IMR-90 (cell line): Measurements from ENCODE around the gene IQSEC1. TPM values are rescaled to one million over a fixed set of nuclear protein-coding genes. Genes with fewer than 3 reads are reported as not detected.

Experiments used
- ATAC-seq: fragments of 200-7000 bp; cut with Tn5 transposase; 2 replicates; pipeline ENCODE4 v1.9.1; 2020; ENCODE audit warnings: low read depth, mild to moderate bottlenecking, moderate library complexity
- Bru-seq: library from RNA; stranded (reverse); fragments of 400-500 nt; gene quantifications from one replicate; lab custom pipeline; 2021; lab: Mats Ljungman, UMichigan
- BruChase-seq, 2 experiments: library from RNA; stranded (reverse); fragments of 400-500 nt; gene quantifications; one replicate each; lab custom pipeline; 2021; lab: Mats Ljungman, UMichigan
- BruUV-seq: library from RNA; stranded (reverse); fragments of 400-500 nt; replicated peaks from 2 replicates; lab custom pipeline; 2021; lab: Mats Ljungman, UMichigan
- CTCF ChIA-PET: fragments of 300-600 bp; formaldehyde crosslinking; extraction: SDS; loops from one replicate; lab custom pipeline; 2021; ENCODE audit warnings: antibody characterized with exemption; lab: Yijun Ruan, JAX
- POLR2A ChIA-PET: fragments of 300-600 bp; sonication (Branson Sonifier 250); formaldehyde crosslinking; loops from one replicate; lab custom pipeline; 2022; ENCODE audit warnings: antibody characterized with exemption; ENCODE audit not compliant: unreplicated experiment; lab: Charles Lee
- DNase-seq: peaks from one replicate; pipeline ENCODE4 v3.0.0; 2013
- H2AFZ ChIP-seq: replicated peaks from 2 replicates; pipeline ENCODE3; 2013; ENCODE audit warnings: low read length, mild to moderate bottlenecking; ENCODE audit not compliant: poor library complexity
- H2AK5ac ChIP-seq: 2 replicates; pipeline ENCODE4 v1.6.1; 2013; ENCODE audit warnings: low read depth, low read length, inconsistent platforms
- H2AK9ac ChIP-seq: replicated peaks from 2 replicates; pipeline ENCODE3; 2013; ENCODE audit warnings: mild to moderate bottlenecking, low read depth, low read length, moderate library complexity; ENCODE audit not compliant: poor library complexity
- H2BK120ac ChIP-seq: 2 replicates; pipeline ENCODE4 v1.6.1; 2013; ENCODE audit warnings: low read depth, low read length, inconsistent platforms
- H2BK15ac ChIP-seq: 3 replicates; pipeline ENCODE4 v1.6.1; 2013; ENCODE audit warnings: low read depth, low read length, inconsistent platforms
- H2BK20ac ChIP-seq: 2 replicates; pipeline ENCODE4 v1.6.1; 2013; ENCODE audit warnings: low read depth, mild to moderate bottlenecking, inconsistent platforms, low read length, moderate library complexity
- H2BK5ac ChIP-seq: 2 replicates; pipeline ENCODE4 v1.6.1; 2013; ENCODE audit warnings: mild to moderate bottlenecking, low read depth, low read length, inconsistent platforms; ENCODE audit not compliant: poor library complexity, severe bottlenecking
- H3K14ac ChIP-seq: replicated peaks from 2 replicates; pipeline ENCODE4 v1.6.1; 2013; ENCODE audit warnings: low read depth, low read length, inconsistent platforms
- H3K18ac ChIP-seq: 2 replicates; pipeline ENCODE4 v1.6.1; 2013; ENCODE audit warnings: low read depth, low read length, control low read depth
- H3K23ac ChIP-seq: 2 replicates; pipeline ENCODE4 v1.6.1; 2013; ENCODE audit warnings: low read depth, low read length, inconsistent platforms
- H3K27ac ChIP-seq: 2 replicates; pipeline ENCODE4 v1.5.1; 2013; ENCODE audit warnings: mild to moderate bottlenecking, control low read depth, low read length; ENCODE audit not compliant: insufficient read depth
- H3K27me3 ChIP-seq: 2 replicates; pipeline ENCODE4 v1.6.1; 2013; ENCODE audit warnings: low read length; ENCODE audit not compliant: control insufficient read depth, insufficient read depth
- H3K36me3 ChIP-seq: 2 replicates; pipeline ENCODE4 v1.6.1; 2013; ENCODE audit warnings: low read length, mixed read lengths; ENCODE audit not compliant: control insufficient read depth, insufficient read depth
- H3K4ac ChIP-seq: 2 replicates; pipeline ENCODE4 v1.6.1; 2013; ENCODE audit warnings: low read depth, low read length, inconsistent platforms
- H3K4me1 ChIP-seq: 2 replicates; pipeline ENCODE4 v1.6.1; 2013; ENCODE audit warnings: low read length, mixed read lengths; ENCODE audit not compliant: control insufficient read depth, insufficient read depth
- H3K4me2 ChIP-seq: 2 replicates; pipeline ENCODE4 v1.6.1; 2013; ENCODE audit warnings: low read depth, mild to moderate bottlenecking, control low read depth, low read length, moderate library complexity
- H3K4me3 ChIP-seq: 2 replicates; pipeline ENCODE4 v1.5.1; 2013; ENCODE audit warnings: low read depth, mild to moderate bottlenecking, control low read depth, low read length, moderate library complexity; ENCODE audit not compliant: insufficient read depth
- H3K56ac ChIP-seq: 2 replicates; pipeline ENCODE4 v1.6.1; 2013; ENCODE audit warnings: low read length, inconsistent platforms; ENCODE audit not compliant: insufficient read depth; ENCODE audit errors: extremely low read depth
- H3K79me1 ChIP-seq, 2 experiments: 2 replicates each; pipeline ENCODE4 v1.6.1; 2013; ENCODE audit warnings: low read length in 2 of 2, inconsistent platforms in 1 of 2, low read depth in 1 of 2
- H3K9ac ChIP-seq: 2 replicates; pipeline ENCODE4 v1.6.1; 2013; ENCODE audit warnings: low read depth, low read length, control low read depth
- H3K9me1 ChIP-seq: 2 replicates; pipeline ENCODE4 v1.6.1; 2013; ENCODE audit warnings: low read length, inconsistent platforms; ENCODE audit not compliant: insufficient read depth
- H3K9me3 ChIP-seq: 2 replicates; pipeline ENCODE4 v1.6.1; 2013; ENCODE audit warnings: low read length; ENCODE audit not compliant: control insufficient read depth, insufficient read depth
- H4K20me1 ChIP-seq: 2 replicates; pipeline ENCODE4 v1.6.1; 2013; ENCODE audit warnings: low read length, inconsistent platforms; ENCODE audit not compliant: insufficient read depth
- H4K5ac ChIP-seq: 2 replicates; pipeline ENCODE4 v1.6.1; 2013; ENCODE audit warnings: mild to moderate bottlenecking, low read depth, low read length, control low read depth
- H4K8ac ChIP-seq, 2 experiments: 2 replicates each; pipeline ENCODE4 v1.6.1; 2013; ENCODE audit warnings: low read depth in 2 of 2, low read length in 2 of 2, control low read depth in 1 of 2, inconsistent platforms in 1 of 2
- H4K91ac ChIP-seq: 2 replicates; pipeline ENCODE4 v1.6.1; 2013; ENCODE audit warnings: low read depth, low read length, inconsistent platforms; ENCODE audit not compliant: insufficient read depth
- CHD1 ChIP-seq: IDR thresholded peaks from 2 replicates; pipeline ENCODE4 v1.6.1; 2012; ENCODE audit warnings: low read depth, low read length, improper control_type of control experiment
- NFE2L2 ChIP-seq: fragments of 150-350 bp; IDR thresholded peaks from 2 replicates; pipeline ENCODE4 v1.6.1; 2016; ENCODE audit warnings: low read depth, mild to moderate bottlenecking, low read length
- RFX5 ChIP-seq: IDR thresholded peaks from 2 replicates; pipeline ENCODE4 v1.8.0; 2012; ENCODE audit warnings: low read depth, mild to moderate bottlenecking, low read length, moderate library complexity
- WGBS, 2 experiments: methylation state at CpG; one replicate each; pipeline versions ENCODE4 v1.1.5 to v1.1.7; 2013; ENCODE audit warnings: missing lambda C conversion rate in 2 of 2; ENCODE audit not compliant: insufficient read length in 1 of 2; ENCODE audit errors: extremely low coverage in 2 of 2; 5-methylcytosine and 5-hydroxymethylcytosine counted together
- dilution Hi-C: fragments of 300-500 bp; cut with HindIII; formaldehyde crosslinking; loops from one replicate; pipeline ENCODE4 v1.14.3; 2018; ENCODE audit warnings: low sequenced_read_pairs; ENCODE audit not compliant: unreplicated experiment
- in situ Hi-C: fragments of 300-500 bp; cut with MboI; formaldehyde crosslinking; loops from 3 replicates; pipeline ENCODE4 v1.14.3; 2019; ENCODE audit warnings: low sequenced_read_pairs, inconsistent platforms, mixed read lengths
- intact Hi-C: fragments of 100-400 bp; cut with micrococcal nuclease; formaldehyde crosslinking; loops from 2 replicates; pipeline ENCODE4 v1.10.0; 2022
- long read RNA-seq: library from polyadenylated mRNA; unstranded; transcript quantifications from one replicate; pipeline ENCODE4 v2.0.0, GENCODE V29; 2021; ENCODE audit not compliant: unreplicated experiment
- polyA plus RNA-seq, 3 experiments: library from polyadenylated mRNA; depleted of rRNA; stranded (reverse); fragments of >200 nt; gene quantifications; 2 replicates each; pipeline ENCODE4 v1.2.3, GENCODE V29; 2012; ENCODE audit warnings: low replicate concordance in 1 of 3
- total RNA-seq: library from RNA; depleted of rRNA; stranded (reverse); fragments of >200 nt; gene quantifications from 2 replicates; pipeline ENCODE4 v1.2.3, GENCODE V29; 2012; rRNA removed
- TF ChIP-seq, protein P1 (sequence below): fragments of 150-350 bp; IDR thresholded peaks from 2 replicates; pipeline ENCODE4 v1.6.1; 2017; ENCODE audit warnings: mild to moderate bottlenecking, antibody characterized with exemption, low read length, low read depth

The IQSEC1 gene
- total RNA-seq = 5.9 and 6.4 TPM in 2 replicates
- 11.6 and 11.9 TPM in 2 replicates for polyA plus RNA-seq (2012; rRNA removed)
- polyA plus RNA-seq (2012; cell fraction: cytosol; rRNA removed) = 7.4 and 10.4 TPM in 2 replicates
- polyA plus RNA-seq (2012; cell fraction: nucleus; rRNA removed; ENCODE audit: low replicate concordance) = 32.9 and 36.9 TPM in 2 replicates
- Bru-seq, nascent RNA = percentile 49 among the genes with signal in this experiment
- BruChase-seq, experiment 1, labeled RNA remaining after a 6-hour chase = percentile 49 among the genes with signal in this experiment
- BruChase-seq, experiment 2, labeled RNA remaining after a 2-hour chase = percentile 50 among the genes with signal in this experiment
- long read RNA-seq, partial matches to known transcripts = 49 of 51 reads
- long read RNA-seq, other reads (novel, unspliced or antisense) = 2 of 51 reads

DNA sequence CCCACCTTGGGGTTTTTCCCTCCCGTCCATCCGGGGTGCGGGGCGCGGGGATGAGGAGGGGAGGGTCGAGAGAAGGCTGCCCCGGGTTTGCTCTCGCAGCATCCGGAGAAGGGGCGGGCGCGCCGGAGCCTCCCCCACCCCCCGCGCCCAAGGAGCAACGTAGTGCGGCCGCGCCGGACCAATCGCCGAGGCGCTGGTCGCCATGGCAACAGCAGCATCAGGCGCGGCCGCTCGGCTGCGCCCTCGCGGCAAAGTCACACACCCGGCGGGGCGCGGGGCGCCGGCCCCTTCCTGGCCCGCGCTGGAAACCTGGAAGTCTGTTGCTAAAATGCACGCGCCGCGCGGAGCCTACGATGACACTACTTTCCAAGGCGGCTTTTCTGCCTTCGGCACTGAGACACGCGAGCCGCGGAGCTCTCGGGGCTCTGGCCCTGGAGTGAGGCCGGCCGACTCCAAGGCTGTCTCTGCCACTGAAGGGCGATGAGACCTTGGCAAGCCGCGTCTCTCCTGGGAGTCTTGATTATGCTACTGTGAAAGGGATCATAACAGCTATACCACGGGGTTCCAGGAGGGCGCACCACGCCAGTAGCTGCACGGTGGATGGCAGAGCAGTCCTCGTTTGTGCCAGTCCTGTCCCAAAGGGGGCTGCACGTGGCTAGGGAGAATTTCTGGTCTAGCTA is at the start of gene IQSEC1:
TSS of gene IQSEC1 (minus strand) at position 104 of the 680 bp plus-strand sequence. CDS start 415 bp downstream, outside the sequence.
- Histone ChIP-seq H3K56ac (no peak within 1 kb of the TSS), H3K9me1 (no peaks in the 10 kb centered on the region), H3K4me1 (no peaks in the 10 kb centered on the region), H3K4me2 (peak within 1 kb of the TSS; percentile 8; the same call in 1 of the 2 replicates), H4K8ac (no peak within 1 kb of the TSS), H2AK9ac (no peak within 1 kb of the TSS), H2BK5ac (no peak within 1 kb of the TSS), H3K9me3 (peaks cover 3% of the 10 kb centered on the region; the same call in 1 of the 2 replicates), H3K27me3 (peaks cover 67% of the 10 kb centered on the region), H4K20me1 (no peaks in the 10 kb centered on the region), H3K14ac (no peak within 1 kb of the TSS), H3K18ac (no peak within 1 kb of the TSS), H3K23ac (no peak within 1 kb of the TSS), H3K9ac (no peak within 1 kb of the TSS), H3K27ac (no peak within 1 kb of the TSS), H3K79me1 (no peaks in the 10 kb centered on the region), H4K5ac (no peak within 1 kb of the TSS), H2BK20ac (no peak within 1 kb of the TSS), H3K4ac (no peak within 1 kb of the TSS), H2AK5ac (no peak within 1 kb of the TSS), H2BK15ac (no peak within 1 kb of the TSS), H2BK120ac (no peak within 1 kb of the TSS), H3K4me3 (no peak within 1 kb of the TSS), H2AFZ (peak within 1 kb of the TSS; percentile 32), H3K36me3 (no peaks in the 10 kb centered on the region), H4K91ac (no peak within 1 kb of the TSS)
- ChIA-PET POLR2A (no interaction called here), CTCF (no interaction called here)
- in situ Hi-C loops = no loop called here
- dilution Hi-C loops = no loop called here
- intact Hi-C loops = no loop called here
- DNase-seq (peak; percentile 7), ATAC-seq (peak; percentile 70)
- BruUV-seq = no TSS peak
- peak; percentile 51; the same call in 1 of the 2 replicates for TF ChIP-seq RFX5
- no peak for TF ChIP-seq NFE2L2
- no peak for TF ChIP-seq CHD1
- TF ChIP-seq, protein P1, sequence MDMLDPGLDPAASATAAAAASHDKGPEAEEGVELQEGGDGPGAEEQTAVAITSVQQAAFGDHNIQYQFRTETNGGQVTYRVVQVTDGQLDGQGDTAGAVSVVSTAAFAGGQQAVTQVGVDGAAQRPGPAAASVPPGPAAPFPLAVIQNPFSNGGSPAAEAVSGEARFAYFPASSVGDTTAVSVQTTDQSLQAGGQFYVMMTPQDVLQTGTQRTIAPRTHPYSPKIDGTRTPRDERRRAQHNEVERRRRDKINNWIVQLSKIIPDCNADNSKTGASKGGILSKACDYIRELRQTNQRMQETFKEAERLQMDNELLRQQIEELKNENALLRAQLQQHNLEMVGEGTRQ = no peak
- WGBS, 2 experiments = 2% methylated on average over 32 of the region's 63 CpGs; no CpG with 5 or more reads in 1 of the 2 experiments
